Measurements from ENCODE around the gene ANGPTL2.

The ANGPTL2 gene

GRCh38 chr9:127116957-127117356 is 5.5 kb downstream of the ANGPTL2 start:
- no peak for DNase-seq

- DNase-seq: no peak
These were observed 6.2 kb downstream of the ANGPTL2 start for GRCh38 chr9:127116088-127116726.

GRCh38 chr9:127114606-127115005 is 7.8 kb downstream of the ANGPTL2 start:
- DNase-seq: no peak

- no peak for DNase-seq
These were observed 9.1 kb downstream of the ANGPTL2 start for GRCh38 chr9:127113191-127113972.

- DNase-seq: no peak
These were observed 9.7 kb downstream of the ANGPTL2 start for GRCh38 chr9:127112735-127113161.

- peak in 1 of 2 experiments; percentile 37 for DNase-seq
These were observed 10.4 kb downstream of the ANGPTL2 start for GRCh38 chr9:127112056-127112455.

- no peak for DNase-seq
These were observed 13.2 kb downstream of the ANGPTL2 start for GRCh38 chr9:127109212-127109711.

GRCh38 chr9:127107929-127108876 is 14.2 kb downstream of the ANGPTL2 start:
- no peak for DNase-seq

GRCh38 chr9:127107171-127107928 is 15.1 kb downstream of the ANGPTL2 start:
- DNase-seq: no peak

- DNase-seq: no peak
These were observed 16.0 kb downstream of the ANGPTL2 start for GRCh38 chr9:127106466-127106855.

GRCh38 chr9:127105805-127106465 is 16.5 kb downstream of the ANGPTL2 start:
- no peak for DNase-seq

- no peak for DNase-seq
These were observed 17.7 kb downstream of the ANGPTL2 start for GRCh38 chr9:127104581-127105311.

GRCh38 chr9:127102788-127103187 is 19.6 kb downstream of the ANGPTL2 start:
- no peak for DNase-seq

GRCh38 chr9:127102176-127102575 is 20.3 kb downstream of the ANGPTL2 start:
- DNase-seq: no peak

- no peak for DNase-seq
These were observed 22.8 kb downstream of the ANGPTL2 start for GRCh38 chr9:127099664-127100063.

GRCh38 chr9:127098916-127099553 is 23.4 kb downstream of the ANGPTL2 start:
- DNase-seq: no peak

GRCh38 chr9:127097683-127098082 is 24.8 kb downstream of the ANGPTL2 start:
- no peak for DNase-seq

- DNase-seq: no peak
These were observed 26.2 kb downstream of the ANGPTL2 start for GRCh38 chr9:127096208-127096607.

- no peak for DNase-seq
These were observed 27.0 kb downstream of the ANGPTL2 start for GRCh38 chr9:127095411-127095810.

GRCh38 chr9:127093319-127094020 is 29.0 kb downstream of the ANGPTL2 start:
- no peak for DNase-seq
